SK-N-SH (cell line): ENCODE results near the gene SPTSSB. TPM values are rescaled to one million over a fixed set of nuclear protein-coding genes. Genes with fewer than 3 reads are reported as not detected.

Experiments used
- CTCF ChIA-PET: fragments of 300-600, 350-600 bp; formaldehyde crosslinking; extraction: SDS; loops from one replicate; lab custom pipeline; 2021; lab: Yijun Ruan, JAX
- POLR2A ChIA-PET: fragments of 350-600 bp; sonication (Branson Sonifier 250); formaldehyde crosslinking; extraction: SDS; loops from one replicate; lab custom pipeline; 2020; ENCODE audit warnings: antibody characterized with exemption, inconsistent platforms; lab: Yijun Ruan, JAX
- DNase-seq: peaks from one replicate; pipeline ENCODE4 v3.0.0; 2012
- H2AFZ ChIP-seq: fragments of 200-600 bp; sonication (generic); 2 replicates; pipeline ENCODE4 v1.8.1; 2016; ENCODE audit warnings: antibody characterized with exemption, mild to moderate bottlenecking, low read depth
- H3F3A ChIP-seq: fragments of 200-600 bp; sonication (generic); replicated peaks from 2 replicates; pipeline ENCODE3; 2016; ENCODE audit warnings: antibody characterized with exemption, mild to moderate bottlenecking; ENCODE audit not compliant: insufficient read depth
- H3K27ac ChIP-seq, 2 experiments: fragments of 200-500 bp in 1 of 2; fragments of 200-600 bp in 1 of 2; sonication (Bioruptor generic) in 1 of 2; sonication (generic), shearing (Covaris generic) in 1 of 2; 2 replicates each; pipeline versions ENCODE4 v1.5.1 to v1.6.1; 2014 to 2016; ENCODE audit warnings: low read depth in 2 of 2, inconsistent platforms in 1 of 2, low read length in 1 of 2, mild to moderate bottlenecking in 1 of 2, mixed read lengths in 1 of 2
- H3K27me3 ChIP-seq: fragments of 200-600 bp; sonication (generic), shearing (Covaris generic); 2 replicates; pipeline ENCODE4 v1.6.1; 2016; ENCODE audit warnings: mixed run types; ENCODE audit not compliant: insufficient read depth
- H3K36me3 ChIP-seq, 2 experiments: fragments of 200-500 bp in 1 of 2; fragments of 200-600 bp in 1 of 2; sonication (Bioruptor generic) in 1 of 2; sonication (generic) in 1 of 2; replicated peaks in 1 of 2; 2 replicates each; pipeline versions ENCODE3 to v1.5.1; 2014 to 2016; ENCODE audit warnings: low read length in 1 of 2, mild to moderate bottlenecking in 1 of 2; ENCODE audit not compliant: insufficient read depth in 2 of 2, control insufficient read depth in 1 of 2
- H3K4me1 ChIP-seq, 2 experiments: fragments of 200-500 bp in 1 of 2; fragments of 200-600 bp in 1 of 2; sonication (Bioruptor generic) in 1 of 2; sonication (generic), shearing (Covaris generic) in 1 of 2; 2 replicates each; pipeline versions ENCODE4 v1.5.1 to v1.6.1; 2014 to 2016; ENCODE audit warnings: low read depth in 1 of 2, low read length in 1 of 2, mixed run types in 1 of 2; ENCODE audit not compliant: insufficient read depth in 2 of 2, control insufficient read depth in 1 of 2
- H3K4me2 ChIP-seq: fragments of 200-600 bp; sonication (generic), shearing (Covaris generic); 2 replicates; pipeline ENCODE4 v1.6.1; 2017; ENCODE audit warnings: mixed run types
- H3K4me3 ChIP-seq, 2 experiments: fragments of 200-500 bp in 1 of 2; fragments of 200-600 bp in 1 of 2; sonication (Bioruptor generic) in 1 of 2; sonication (generic), shearing (Covaris generic) in 1 of 2; 2 replicates each; pipeline versions ENCODE4 v1.5.1 to v1.8.1; 2014 to 2016; ENCODE audit warnings: low read depth in 2 of 2, inconsistent platforms in 1 of 2, low read length in 1 of 2, mild to moderate bottlenecking in 1 of 2, mixed read lengths in 1 of 2, moderate library complexity in 1 of 2
- H3K79me2 ChIP-seq: fragments of 200-600 bp; sonication (generic); 2 replicates; pipeline ENCODE4 v1.8.1; 2017; ENCODE audit warnings: mild to moderate bottlenecking; ENCODE audit not compliant: insufficient read depth
- H3K9ac ChIP-seq: fragments of 200-600 bp; sonication (generic); 2 replicates; pipeline ENCODE4 v1.6.1; 2017; ENCODE audit warnings: mixed run types
- H3K9me2 ChIP-seq: fragments of 200-600 bp; sonication (generic); 2 replicates; pipeline ENCODE4 v1.6.1; 2017; ENCODE audit warnings: mixed run types
- H3K9me3 ChIP-seq: fragments of 200-600 bp; sonication (generic); 2 replicates; pipeline ENCODE4 v1.6.1; 2017; ENCODE audit warnings: mixed run types, mild to moderate bottlenecking, moderate library complexity
- H4K20me1 ChIP-seq: fragments of 200-600 bp; sonication (generic); 2 replicates; pipeline ENCODE4 v1.6.1; 2017; ENCODE audit warnings: mild to moderate bottlenecking, mixed run types; ENCODE audit not compliant: insufficient read depth
- CHD2 ChIP-seq: fragments of 150-350 bp; IDR thresholded peaks from 2 replicates; pipeline ENCODE4 v1.6.1; 2018; ENCODE audit warnings: low read length; ENCODE audit not compliant: partially characterized antibody
- EP300 ChIP-seq, 2 experiments: IDR thresholded peaks; 2 replicates each; pipeline versions ENCODE4 v1.4.0 to v1.6.1; 2012; ENCODE audit warnings: borderline replicate concordance in 1 of 2, low read depth in 1 of 2, low read length in 1 of 2
- EZH2phosphoT487 ChIP-seq: fragments of 200-600 bp; sonication (generic); IDR thresholded peaks from 2 replicates; pipeline ENCODE4 v1.6.1; 2017; ENCODE audit warnings: low read depth, mixed run types, mild to moderate bottlenecking, antibody characterized with exemption, moderate library complexity, borderline replicate concordance
- JUND ChIP-seq: IDR thresholded peaks from 2 replicates; pipeline ENCODE4 v1.4.0; 2012
- MEF2A ChIP-seq: IDR thresholded peaks from 2 replicates; pipeline ENCODE4 v1.4.0; 2012; ENCODE audit warnings: low read depth, borderline replicate concordance
- MXI1 ChIP-seq: IDR thresholded peaks from 2 replicates; pipeline ENCODE4 v1.6.1; 2012; ENCODE audit warnings: mild to moderate bottlenecking, low read depth, low read length, improper control_type of control experiment
- RFX5 ChIP-seq: IDR thresholded peaks from 2 replicates; pipeline ENCODE4 v1.6.1; 2012; ENCODE audit warnings: mild to moderate bottlenecking, improper control_type of control experiment, low read length
- RXRA ChIP-seq: IDR thresholded peaks from 2 replicates; pipeline ENCODE4 v1.4.0; 2012; ENCODE audit warnings: low read depth, mild to moderate bottlenecking, borderline replicate concordance
- SIN3A ChIP-seq: IDR thresholded peaks from 2 replicates; pipeline ENCODE4 v1.6.1; 2012; ENCODE audit warnings: low read depth, mild to moderate bottlenecking, low read length, moderate library complexity, borderline replicate concordance
- SMC3 ChIP-seq: IDR thresholded peaks from 2 replicates; pipeline ENCODE4 v1.6.1; 2012; ENCODE audit warnings: low read depth, low read length, improper control_type of control experiment
- WGBS: methylation state at CpG from one replicate; pipeline ENCODE4 v1.1.6; 2017; ENCODE audit warnings: low lambda C conversion rate; 5-methylcytosine and 5-hydroxymethylcytosine counted together
- polyA plus RNA-seq, 3 experiments: library from polyadenylated mRNA; depleted of rRNA; stranded (reverse); fragments of >200 nt; gene quantifications; 2 replicates each; pipeline ENCODE4 v1.2.3, GENCODE V29; 2012
- TF ChIP-seq, protein P1 (sequence below): IDR thresholded peaks from 2 replicates; pipeline ENCODE4; 2012
- TF ChIP-seq, protein P2 (sequence below): fragments of 200-600 bp; sonication (generic); IDR thresholded peaks from 2 replicates; pipeline ENCODE4 v1.6.1; 2017; ENCODE audit warnings: antibody characterized with exemption, mild to moderate bottlenecking, moderate library complexity
- TF ChIP-seq, protein P3 (sequence below): IDR thresholded peaks from 2 replicates; pipeline ENCODE4 v1.4.0; 2012; ENCODE audit warnings: low read depth, borderline replicate concordance
- TF ChIP-seq, protein P4 (sequence below): fragments of 150-350 bp; IDR thresholded peaks from 2 replicates; pipeline ENCODE4 v1.6.1; 2017; ENCODE audit warnings: antibody characterized with exemption, low read length, low read depth, borderline replicate concordance
- TF ChIP-seq, protein P5 (sequence below): IDR thresholded peaks from 2 replicates; pipeline ENCODE4 v1.4.0; 2012; ENCODE audit warnings: low read depth, borderline replicate concordance
- TF ChIP-seq, protein P6 (sequence below): IDR thresholded peaks from 2 replicates; pipeline ENCODE4 v1.6.1; 2012; ENCODE audit warnings: mild to moderate bottlenecking, low read depth, low read length, moderate library complexity

The SPTSSB gene
- polyA plus RNA-seq, 1 of the 3 experiments (the other 2 are of a cell fraction) = 0.07 TPM

DNA sequence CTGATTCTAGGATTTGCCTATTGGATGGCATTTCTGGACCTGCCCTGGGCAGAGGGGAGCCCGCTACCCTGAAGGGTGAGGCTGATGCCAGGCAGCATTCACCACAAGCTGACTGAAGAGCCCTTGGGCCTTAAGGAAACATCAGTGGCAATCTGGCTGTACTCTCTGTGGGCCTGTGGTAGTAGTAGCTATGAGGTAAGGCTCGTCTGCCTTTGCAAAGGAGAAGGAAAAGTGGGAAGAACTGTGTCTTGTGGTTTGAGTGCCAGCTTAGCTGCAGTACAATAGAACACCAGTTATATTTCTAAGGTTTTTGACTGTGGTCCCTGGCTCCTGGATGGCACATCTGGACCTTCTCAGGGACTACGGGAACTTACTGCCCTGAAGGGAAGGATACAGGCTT is 51.5 kb downstream of the SPTSSB start:
- Histone ChIP-seq H3K9me2 (no peaks in the 10 kb centered on the region), H3K9me3 (no peaks in the 10 kb centered on the region), H4K20me1 (no peaks in the 10 kb centered on the region), H3K27me3 (no peaks in the 10 kb centered on the region), H3K4me2 (no peak overlapping the region), H3K79me2 (no peaks in the 10 kb centered on the region), H3K9ac (no peak overlapping the region), H3K27ac (no peak overlapping the region), H3K36me3 (no peaks in the 10 kb centered on the region), H3K4me3 (no peak overlapping the region), H2AFZ (no peak overlapping the region), H3F3A (no peaks in the 10 kb centered on the region), H3K4me1 (no peaks in the 10 kb centered on the region)
- ChIA-PET POLR2A (no interaction called here), CTCF (no interaction called here)
- DNase-seq = no peak
- WGBS = 47% methylated on average over 2 of the region's 3 CpGs
- TF ChIP-seq RXRA (no peak), SIN3A (no peak)
- TF ChIP-seq, protein P1, sequence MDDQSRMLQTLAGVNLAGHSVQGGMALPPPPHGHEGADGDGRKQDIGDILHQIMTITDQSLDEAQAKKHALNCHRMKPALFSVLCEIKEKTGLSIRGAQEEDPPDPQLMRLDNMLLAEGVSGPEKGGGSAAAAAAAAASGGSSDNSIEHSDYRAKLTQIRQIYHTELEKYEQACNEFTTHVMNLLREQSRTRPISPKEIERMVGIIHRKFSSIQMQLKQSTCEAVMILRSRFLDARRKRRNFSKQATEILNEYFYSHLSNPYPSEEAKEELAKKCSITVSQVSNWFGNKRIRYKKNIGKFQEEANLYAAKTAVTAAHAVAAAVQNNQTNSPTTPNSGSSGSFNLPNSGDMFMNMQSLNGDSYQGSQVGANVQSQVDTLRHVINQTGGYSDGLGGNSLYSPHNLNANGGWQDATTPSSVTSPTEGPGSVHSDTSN = no peak

DNA sequence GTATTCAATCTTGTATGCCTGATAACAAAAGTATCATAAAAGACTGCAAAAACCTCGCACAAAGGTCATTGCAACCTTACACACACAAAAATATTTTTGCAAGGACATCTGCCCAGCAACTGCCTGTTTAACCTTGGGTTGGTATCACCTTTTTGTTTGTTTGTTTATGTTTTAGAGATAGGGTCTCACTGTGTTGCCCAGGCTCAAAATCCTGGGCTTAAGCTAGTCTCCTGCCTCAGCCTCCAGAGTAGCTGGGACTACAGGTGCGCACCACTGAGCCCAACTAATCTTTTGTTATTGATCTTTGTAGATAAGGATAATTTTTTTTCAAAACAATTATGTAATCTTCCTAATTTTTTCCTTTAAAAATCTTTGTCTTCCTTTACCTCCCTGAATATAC is 54.2 kb downstream of the SPTSSB start:
- Histone ChIP-seq H2AFZ (no peak overlapping the region), H4K20me1 (no peaks in the 10 kb centered on the region), H3K4me2 (no peak overlapping the region), H3K27me3 (no peaks in the 10 kb centered on the region), H3K79me2 (no peaks in the 10 kb centered on the region), H3F3A (no peaks in the 10 kb centered on the region), H3K4me3 (no peak overlapping the region), H3K9ac (no peak overlapping the region), H3K27ac (no peak overlapping the region), H3K36me3 (no peaks in the 10 kb centered on the region), H3K9me2 (no peaks in the 10 kb centered on the region), H3K9me3 (no peaks in the 10 kb centered on the region), H3K4me1 (no peaks in the 10 kb centered on the region)
- WGBS = 38% methylated on average over 2 of the region's 2 CpGs
- no peak for DNase-seq
- POLR2A ChIA-PET = no interaction called here
- TF ChIP-seq, protein P2, sequence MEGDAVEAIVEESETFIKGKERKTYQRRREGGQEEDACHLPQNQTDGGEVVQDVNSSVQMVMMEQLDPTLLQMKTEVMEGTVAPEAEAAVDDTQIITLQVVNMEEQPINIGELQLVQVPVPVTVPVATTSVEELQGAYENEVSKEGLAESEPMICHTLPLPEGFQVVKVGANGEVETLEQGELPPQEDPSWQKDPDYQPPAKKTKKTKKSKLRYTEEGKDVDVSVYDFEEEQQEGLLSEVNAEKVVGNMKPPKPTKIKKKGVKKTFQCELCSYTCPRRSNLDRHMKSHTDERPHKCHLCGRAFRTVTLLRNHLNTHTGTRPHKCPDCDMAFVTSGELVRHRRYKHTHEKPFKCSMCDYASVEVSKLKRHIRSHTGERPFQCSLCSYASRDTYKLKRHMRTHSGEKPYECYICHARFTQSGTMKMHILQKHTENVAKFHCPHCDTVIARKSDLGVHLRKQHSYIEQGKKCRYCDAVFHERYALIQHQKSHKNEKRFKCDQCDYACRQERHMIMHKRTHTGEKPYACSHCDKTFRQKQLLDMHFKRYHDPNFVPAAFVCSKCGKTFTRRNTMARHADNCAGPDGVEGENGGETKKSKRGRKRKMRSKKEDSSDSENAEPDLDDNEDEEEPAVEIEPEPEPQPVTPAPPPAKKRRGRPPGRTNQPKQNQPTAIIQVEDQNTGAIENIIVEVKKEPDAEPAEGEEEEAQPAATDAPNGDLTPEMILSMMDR = no peak
- TF ChIP-seq MEF2A (no peak), SMC3 (no peak), RFX5 (no peak), EZH2phosphoT487 (no peak), CHD2 (no peak), EP300 (IDR thresholded peaks at IDR 0.05; ENCODE audit: borderline replicate concordance in 1 of 2, low read depth in 1 of 2, low read length in 1 of 2) (no peak), JUND (no peak), MXI1 (no peak)
- TF ChIP-seq, protein P3, sequence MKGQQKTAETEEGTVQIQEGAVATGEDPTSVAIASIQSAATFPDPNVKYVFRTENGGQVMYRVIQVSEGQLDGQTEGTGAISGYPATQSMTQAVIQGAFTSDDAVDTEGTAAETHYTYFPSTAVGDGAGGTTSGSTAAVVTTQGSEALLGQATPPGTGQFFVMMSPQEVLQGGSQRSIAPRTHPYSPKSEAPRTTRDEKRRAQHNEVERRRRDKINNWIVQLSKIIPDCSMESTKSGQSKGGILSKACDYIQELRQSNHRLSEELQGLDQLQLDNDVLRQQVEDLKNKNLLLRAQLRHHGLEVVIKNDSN = no peak
- TF ChIP-seq, protein P4, sequence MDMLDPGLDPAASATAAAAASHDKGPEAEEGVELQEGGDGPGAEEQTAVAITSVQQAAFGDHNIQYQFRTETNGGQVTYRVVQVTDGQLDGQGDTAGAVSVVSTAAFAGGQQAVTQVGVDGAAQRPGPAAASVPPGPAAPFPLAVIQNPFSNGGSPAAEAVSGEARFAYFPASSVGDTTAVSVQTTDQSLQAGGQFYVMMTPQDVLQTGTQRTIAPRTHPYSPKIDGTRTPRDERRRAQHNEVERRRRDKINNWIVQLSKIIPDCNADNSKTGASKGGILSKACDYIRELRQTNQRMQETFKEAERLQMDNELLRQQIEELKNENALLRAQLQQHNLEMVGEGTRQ = no peak
- TF ChIP-seq, protein P5, sequence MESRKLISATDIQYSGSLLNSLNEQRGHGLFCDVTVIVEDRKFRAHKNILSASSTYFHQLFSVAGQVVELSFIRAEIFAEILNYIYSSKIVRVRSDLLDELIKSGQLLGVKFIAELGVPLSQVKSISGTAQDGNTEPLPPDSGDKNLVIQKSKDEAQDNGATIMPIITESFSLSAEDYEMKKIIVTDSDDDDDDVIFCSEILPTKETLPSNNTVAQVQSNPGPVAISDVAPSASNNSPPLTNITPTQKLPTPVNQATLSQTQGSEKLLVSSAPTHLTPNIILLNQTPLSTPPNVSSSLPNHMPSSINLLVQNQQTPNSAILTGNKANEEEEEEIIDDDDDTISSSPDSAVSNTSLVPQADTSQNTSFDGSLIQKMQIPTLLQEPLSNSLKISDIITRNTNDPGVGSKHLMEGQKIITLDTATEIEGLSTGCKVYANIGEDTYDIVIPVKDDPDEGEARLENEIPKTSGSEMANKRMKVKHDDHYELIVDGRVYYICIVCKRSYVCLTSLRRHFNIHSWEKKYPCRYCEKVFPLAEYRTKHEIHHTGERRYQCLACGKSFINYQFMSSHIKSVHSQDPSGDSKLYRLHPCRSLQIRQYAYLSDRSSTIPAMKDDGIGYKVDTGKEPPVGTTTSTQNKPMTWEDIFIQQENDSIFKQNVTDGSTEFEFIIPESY = no peak
- TF ChIP-seq, protein P6, sequence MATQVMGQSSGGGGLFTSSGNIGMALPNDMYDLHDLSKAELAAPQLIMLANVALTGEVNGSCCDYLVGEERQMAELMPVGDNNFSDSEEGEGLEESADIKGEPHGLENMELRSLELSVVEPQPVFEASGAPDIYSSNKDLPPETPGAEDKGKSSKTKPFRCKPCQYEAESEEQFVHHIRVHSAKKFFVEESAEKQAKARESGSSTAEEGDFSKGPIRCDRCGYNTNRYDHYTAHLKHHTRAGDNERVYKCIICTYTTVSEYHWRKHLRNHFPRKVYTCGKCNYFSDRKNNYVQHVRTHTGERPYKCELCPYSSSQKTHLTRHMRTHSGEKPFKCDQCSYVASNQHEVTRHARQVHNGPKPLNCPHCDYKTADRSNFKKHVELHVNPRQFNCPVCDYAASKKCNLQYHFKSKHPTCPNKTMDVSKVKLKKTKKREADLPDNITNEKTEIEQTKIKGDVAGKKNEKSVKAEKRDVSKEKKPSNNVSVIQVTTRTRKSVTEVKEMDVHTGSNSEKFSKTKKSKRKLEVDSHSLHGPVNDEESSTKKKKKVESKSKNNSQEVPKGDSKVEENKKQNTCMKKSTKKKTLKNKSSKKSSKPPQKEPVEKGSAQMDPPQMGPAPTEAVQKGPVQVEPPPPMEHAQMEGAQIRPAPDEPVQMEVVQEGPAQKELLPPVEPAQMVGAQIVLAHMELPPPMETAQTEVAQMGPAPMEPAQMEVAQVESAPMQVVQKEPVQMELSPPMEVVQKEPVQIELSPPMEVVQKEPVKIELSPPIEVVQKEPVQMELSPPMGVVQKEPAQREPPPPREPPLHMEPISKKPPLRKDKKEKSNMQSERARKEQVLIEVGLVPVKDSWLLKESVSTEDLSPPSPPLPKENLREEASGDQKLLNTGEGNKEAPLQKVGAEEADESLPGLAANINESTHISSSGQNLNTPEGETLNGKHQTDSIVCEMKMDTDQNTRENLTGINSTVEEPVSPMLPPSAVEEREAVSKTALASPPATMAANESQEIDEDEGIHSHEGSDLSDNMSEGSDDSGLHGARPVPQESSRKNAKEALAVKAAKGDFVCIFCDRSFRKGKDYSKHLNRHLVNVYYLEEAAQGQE = no peak
- CTCF ChIA-PET = interaction anchor here (1.5 kb wide), 1 partner anchor 54 kb away, joined by 3 read pairs; the partner anchor contains the start of gene SPTSSB
